Neural progenitor cell (in vitro differentiated cells): ENCODE results near the gene ST6GAL1.

ENCODE experiments used
- CTCF ChIP-seq: fragments of 200-600 bp; sonication (generic); IDR thresholded peaks from 2 replicates; pipeline ENCODE4 v1.5.1; 2017; ENCODE audit warnings: antibody characterized with exemption, mild to moderate bottlenecking
- EZH2 ChIP-seq: fragments of 200-600 bp; sonication (generic); IDR thresholded peaks from 2 replicates; pipeline ENCODE4 v1.6.1; 2017; ENCODE audit warnings: antibody characterized with exemption, mild to moderate bottlenecking, moderate library complexity
- EZH2phosphoT487 ChIP-seq: fragments of 200-600 bp; sonication (generic); IDR thresholded peaks from 2 replicates; pipeline ENCODE4 v1.6.1; 2017; ENCODE audit warnings: antibody characterized with exemption

GRCh38 chr3:187112934-187113793, 182.8 kb downstream of the ST6GAL1 start:
- peak; percentile 56 for TF ChIP-seq CTCF
- TF ChIP-seq EZH2phosphoT487, result no peak
- no peak for TF ChIP-seq EZH2
